ENCODE results near the gene ZNF319. TPM values are rescaled to one million over a fixed set of nuclear protein-coding genes. Genes with fewer than 3 reads are reported as not detected.
A peak's percentile ranks its signal among the peaks of the same experiment; 100 is the strongest.
"Not testable (repeated sequence)": the region's sequence is repeated elsewhere in the genome, so short reads cannot be mapped to it uniquely, and the experiment has no call there.

ZNF319 gene
- total RNA-seq, 1 experiment from 2014 or later, result 5.5 TPM

DNA sequence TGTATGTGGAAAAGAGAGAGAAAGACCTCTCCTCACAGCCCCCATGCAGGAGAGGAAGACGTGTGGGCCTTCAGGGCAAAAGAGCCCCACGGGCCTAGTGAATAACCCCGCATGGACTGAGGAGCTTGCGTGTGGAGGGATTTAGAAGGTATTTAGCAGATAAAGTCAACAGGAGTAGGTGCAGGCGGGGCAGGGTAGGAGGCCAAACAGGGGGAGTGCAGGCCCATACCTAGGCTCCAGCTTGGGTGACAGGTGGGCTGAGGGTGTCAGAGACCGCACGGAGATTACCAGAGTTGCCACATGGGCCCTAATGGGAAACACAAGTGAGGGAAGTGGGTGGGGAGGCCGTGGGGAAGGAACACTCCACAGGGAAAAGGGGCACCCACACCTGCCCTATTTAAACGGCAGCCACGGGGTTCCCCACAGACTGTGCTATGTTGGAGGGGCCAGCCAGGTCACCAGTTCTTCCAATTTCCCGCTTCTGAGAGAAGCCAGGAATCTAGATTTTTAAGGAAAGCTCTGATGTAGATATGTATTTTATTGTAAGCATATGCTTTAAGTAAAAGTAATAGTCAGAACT is 21.4 kb downstream of the ZNF319 start (continued):
- TF ChIP-seq JAZF1 (CRISPR knock-in tag; IDR thresholded peaks at IDR 0.05) (no peak), EMX1 (CRISPR knock-in tag; IDR thresholded peaks at IDR 0.05) (no peak), ZNF219 (CRISPR knock-in tag; IDR thresholded peaks at IDR 0.05; ENCODE audit: borderline replicate concordance) (no peak), TEAD4 (CRISPR knock-in tag; IDR thresholded peaks at IDR 0.05) (no peak), NFYB (CRISPR knock-in tag; conservative IDR thresholded peaks at IDR 0.05; ENCODE audit: low read depth) (no peak)
- TF ChIP-seq, protein P1, sequence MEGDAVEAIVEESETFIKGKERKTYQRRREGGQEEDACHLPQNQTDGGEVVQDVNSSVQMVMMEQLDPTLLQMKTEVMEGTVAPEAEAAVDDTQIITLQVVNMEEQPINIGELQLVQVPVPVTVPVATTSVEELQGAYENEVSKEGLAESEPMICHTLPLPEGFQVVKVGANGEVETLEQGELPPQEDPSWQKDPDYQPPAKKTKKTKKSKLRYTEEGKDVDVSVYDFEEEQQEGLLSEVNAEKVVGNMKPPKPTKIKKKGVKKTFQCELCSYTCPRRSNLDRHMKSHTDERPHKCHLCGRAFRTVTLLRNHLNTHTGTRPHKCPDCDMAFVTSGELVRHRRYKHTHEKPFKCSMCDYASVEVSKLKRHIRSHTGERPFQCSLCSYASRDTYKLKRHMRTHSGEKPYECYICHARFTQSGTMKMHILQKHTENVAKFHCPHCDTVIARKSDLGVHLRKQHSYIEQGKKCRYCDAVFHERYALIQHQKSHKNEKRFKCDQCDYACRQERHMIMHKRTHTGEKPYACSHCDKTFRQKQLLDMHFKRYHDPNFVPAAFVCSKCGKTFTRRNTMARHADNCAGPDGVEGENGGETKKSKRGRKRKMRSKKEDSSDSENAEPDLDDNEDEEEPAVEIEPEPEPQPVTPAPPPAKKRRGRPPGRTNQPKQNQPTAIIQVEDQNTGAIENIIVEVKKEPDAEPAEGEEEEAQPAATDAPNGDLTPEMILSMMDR (IDR thresholded peaks at IDR 0.05), result no peak
- TF ChIP-seq, protein P2, sequence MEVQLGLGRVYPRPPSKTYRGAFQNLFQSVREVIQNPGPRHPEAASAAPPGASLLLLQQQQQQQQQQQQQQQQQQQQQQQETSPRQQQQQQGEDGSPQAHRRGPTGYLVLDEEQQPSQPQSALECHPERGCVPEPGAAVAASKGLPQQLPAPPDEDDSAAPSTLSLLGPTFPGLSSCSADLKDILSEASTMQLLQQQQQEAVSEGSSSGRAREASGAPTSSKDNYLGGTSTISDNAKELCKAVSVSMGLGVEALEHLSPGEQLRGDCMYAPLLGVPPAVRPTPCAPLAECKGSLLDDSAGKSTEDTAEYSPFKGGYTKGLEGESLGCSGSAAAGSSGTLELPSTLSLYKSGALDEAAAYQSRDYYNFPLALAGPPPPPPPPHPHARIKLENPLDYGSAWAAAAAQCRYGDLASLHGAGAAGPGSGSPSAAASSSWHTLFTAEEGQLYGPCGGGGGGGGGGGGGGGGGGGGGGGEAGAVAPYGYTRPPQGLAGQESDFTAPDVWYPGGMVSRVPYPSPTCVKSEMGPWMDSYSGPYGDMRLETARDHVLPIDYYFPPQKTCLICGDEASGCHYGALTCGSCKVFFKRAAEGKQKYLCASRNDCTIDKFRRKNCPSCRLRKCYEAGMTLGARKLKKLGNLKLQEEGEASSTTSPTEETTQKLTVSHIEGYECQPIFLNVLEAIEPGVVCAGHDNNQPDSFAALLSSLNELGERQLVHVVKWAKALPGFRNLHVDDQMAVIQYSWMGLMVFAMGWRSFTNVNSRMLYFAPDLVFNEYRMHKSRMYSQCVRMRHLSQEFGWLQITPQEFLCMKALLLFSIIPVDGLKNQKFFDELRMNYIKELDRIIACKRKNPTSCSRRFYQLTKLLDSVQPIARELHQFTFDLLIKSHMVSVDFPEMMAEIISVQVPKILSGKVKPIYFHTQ (CRISPR knock-in tag; IDR thresholded peaks at IDR 0.05), result no peak

DNA sequence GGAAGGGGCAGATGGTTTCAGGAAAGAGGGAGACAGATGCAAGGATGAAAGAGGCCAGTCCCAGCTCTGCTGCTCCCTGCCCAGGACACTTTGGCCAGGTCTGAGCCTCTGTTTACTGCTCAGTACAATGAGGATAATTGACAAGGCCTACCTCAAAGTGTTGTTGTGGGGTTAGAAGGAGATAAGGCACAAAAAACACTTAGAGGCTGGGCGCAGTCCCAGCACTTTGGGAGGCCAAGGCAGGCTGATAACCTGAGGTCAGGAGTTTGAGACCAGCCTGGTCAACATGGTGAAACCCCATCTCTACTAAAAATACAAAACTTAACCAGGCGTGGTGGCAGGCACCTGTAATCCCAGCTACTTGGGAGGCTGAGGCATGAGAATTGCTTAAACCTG is 22.4 kb downstream of the ZNF319 start:
- H3K9me3 Mint-ChIP-seq; H3K4me3 Mint-ChIP-seq; ATAC-seq; H3K36me3 Mint-ChIP-seq; POLR2A ChIA-PET; H3K27me3 Mint-ChIP-seq (ENCODE audit: low read depth); H3K27ac Mint-ChIP-seq; H3K4me1 Mint-ChIP-seq; DNase-seq (ENCODE audit: low spot score): not testable (repeated sequence)
- CTCF ChIA-PET, result interaction anchor here (0.5 to 2.9 kb wide), 25 partner anchors 9 to 401 kb away, joined by 3 to 26 read pairs (median 4); no protein-coding TSS in a partner anchor

DNA sequence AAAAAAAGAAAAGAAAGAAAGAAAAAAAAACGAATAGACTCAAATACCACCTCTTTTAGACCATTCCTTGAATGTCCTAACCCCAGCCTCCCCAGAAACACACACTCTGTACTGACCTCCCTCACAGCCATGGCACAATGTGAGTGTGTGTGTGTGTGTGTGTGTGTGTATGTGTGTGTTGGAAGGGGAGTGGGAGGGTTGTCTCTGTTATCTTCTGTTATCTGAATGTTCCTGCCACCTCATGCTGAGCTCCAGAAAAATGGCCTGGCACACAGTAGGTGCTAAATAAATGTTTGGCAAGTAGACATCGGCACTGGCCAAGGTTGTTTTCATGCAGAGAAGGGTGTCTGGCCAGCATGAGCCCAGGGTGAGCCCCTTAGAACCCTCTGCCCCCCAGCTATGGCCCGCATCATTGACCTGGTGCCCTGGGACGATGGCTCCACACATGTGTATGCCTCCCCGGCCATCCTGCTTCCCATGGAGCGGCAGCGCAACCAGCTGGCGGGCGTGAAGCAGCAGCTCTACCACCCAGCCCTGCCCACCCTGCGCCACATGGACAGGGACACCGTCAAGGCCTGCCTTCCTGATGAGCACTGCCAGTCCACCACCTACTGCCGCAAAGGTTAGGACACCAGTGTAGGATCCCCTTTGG is 22.9 kb downstream of the ZNF319 start:
- no peaks in the 10 kb centered on the region for H3K27me3 Mint-ChIP-seq (ENCODE audit: low read depth)
- ATAC-seq, result peak; percentile 72
- ChIA-PET POLR2A (no interaction called here), CTCF (interaction anchor here (0.5 to 2.9 kb wide), 27 partner anchors 8 to 401 kb away, joined by 3 to 26 read pairs (median 4); no protein-coding TSS in a partner anchor)
- DNase-seq (ENCODE audit: low spot score), result peak; percentile 58
- H3K4me1 Mint-ChIP-seq, result no peaks in the 10 kb centered on the region
- H3K4me3 Mint-ChIP-seq, result no peak overlapping the region
- no peaks in the 10 kb centered on the region for H3K9me3 Mint-ChIP-seq
- TF ChIP-seq HMGA2 (CRISPR knock-in tag; IDR thresholded peaks at IDR 0.05) (no peak), ELF4 (CRISPR knock-in tag; IDR thresholded peaks at IDR 0.05; ENCODE audit: low read depth) (no peak), ZNF416 (CRISPR knock-in tag; IDR thresholded peaks at IDR 0.05) (no peak), TEAD4 (CRISPR knock-in tag; IDR thresholded peaks at IDR 0.05) (no peak), GTF2I (CRISPR knock-in tag; conservative IDR thresholded peaks at IDR 0.05) (no peak), ETV6 (CRISPR knock-in tag; IDR thresholded peaks at IDR 0.05) (no peak), NR3C1 (CRISPR knock-in tag; conservative IDR thresholded peaks at IDR 0.05; ENCODE audit: low read depth) (no peak), CREM (CRISPR knock-in tag; IDR thresholded peaks at IDR 0.05) (no peak), GABPB1 (CRISPR knock-in tag; IDR thresholded peaks at IDR 0.05) (no peak), RELA (CRISPR knock-in tag; IDR thresholded peaks at IDR 0.05; ENCODE audit: borderline replicate concordance) (no peak)
- no peaks in the 10 kb centered on the region for H3K36me3 Mint-ChIP-seq
- H3K27ac Mint-ChIP-seq, result no peak overlapping the region

DNA sequence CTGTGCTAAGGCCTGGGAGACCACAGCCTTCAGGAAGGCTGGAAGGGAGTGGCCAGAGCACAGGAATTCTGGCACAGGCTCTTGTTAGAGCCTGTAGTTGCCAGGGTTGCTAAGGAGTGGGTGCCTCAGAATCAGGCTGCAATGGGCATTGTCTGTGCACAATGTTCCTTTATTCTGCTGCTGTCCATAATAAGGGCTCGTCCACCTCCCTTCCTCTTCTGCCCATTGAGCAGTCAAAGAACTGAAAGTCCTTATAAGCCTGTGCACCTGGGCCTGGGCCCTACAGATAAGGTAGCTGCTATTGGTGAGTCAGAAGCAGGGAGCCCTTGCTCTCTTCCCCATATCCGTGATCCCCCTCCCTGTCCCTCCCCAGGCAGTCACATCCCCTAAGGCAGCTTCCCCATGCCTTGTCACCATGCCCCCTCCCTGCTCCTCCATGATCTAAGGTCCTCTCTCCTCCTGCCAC is 24.1 kb downstream of the ZNF319 start:
- Mint-ChIP-seq H3K36me3 (no peaks in the 10 kb centered on the region), H3K27ac (no peak overlapping the region), H3K4me3 (no peak overlapping the region), H3K9me3 (no peaks in the 10 kb centered on the region), H3K27me3 (ENCODE audit: low read depth) (no peaks in the 10 kb centered on the region), H3K4me1 (no peaks in the 10 kb centered on the region)
- no peak for DNase-seq (ENCODE audit: low spot score)
- TF ChIP-seq ZNF121 (CRISPR knock-in tag; IDR thresholded peaks at IDR 0.05) (no peak), CREB1 (CRISPR knock-in tag; IDR thresholded peaks at IDR 0.05) (no peak), MXD4 (CRISPR knock-in tag; IDR thresholded peaks at IDR 0.05; ENCODE audit: borderline replicate concordance) (no peak)
- TF ChIP-seq, protein P3, sequence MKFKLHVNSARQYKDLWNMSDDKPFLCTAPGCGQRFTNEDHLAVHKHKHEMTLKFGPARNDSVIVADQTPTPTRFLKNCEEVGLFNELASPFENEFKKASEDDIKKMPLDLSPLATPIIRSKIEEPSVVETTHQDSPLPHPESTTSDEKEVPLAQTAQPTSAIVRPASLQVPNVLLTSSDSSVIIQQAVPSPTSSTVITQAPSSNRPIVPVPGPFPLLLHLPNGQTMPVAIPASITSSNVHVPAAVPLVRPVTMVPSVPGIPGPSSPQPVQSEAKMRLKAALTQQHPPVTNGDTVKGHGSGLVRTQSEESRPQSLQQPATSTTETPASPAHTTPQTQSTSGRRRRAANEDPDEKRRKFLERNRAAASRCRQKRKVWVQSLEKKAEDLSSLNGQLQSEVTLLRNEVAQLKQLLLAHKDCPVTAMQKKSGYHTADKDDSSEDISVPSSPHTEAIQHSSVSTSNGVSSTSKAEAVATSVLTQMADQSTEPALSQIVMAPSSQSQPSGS (CRISPR knock-in tag; IDR thresholded peaks at IDR 0.05; ENCODE audit: borderline replicate concordance, low read depth), result no peak
- TF ChIP-seq, protein P4, sequence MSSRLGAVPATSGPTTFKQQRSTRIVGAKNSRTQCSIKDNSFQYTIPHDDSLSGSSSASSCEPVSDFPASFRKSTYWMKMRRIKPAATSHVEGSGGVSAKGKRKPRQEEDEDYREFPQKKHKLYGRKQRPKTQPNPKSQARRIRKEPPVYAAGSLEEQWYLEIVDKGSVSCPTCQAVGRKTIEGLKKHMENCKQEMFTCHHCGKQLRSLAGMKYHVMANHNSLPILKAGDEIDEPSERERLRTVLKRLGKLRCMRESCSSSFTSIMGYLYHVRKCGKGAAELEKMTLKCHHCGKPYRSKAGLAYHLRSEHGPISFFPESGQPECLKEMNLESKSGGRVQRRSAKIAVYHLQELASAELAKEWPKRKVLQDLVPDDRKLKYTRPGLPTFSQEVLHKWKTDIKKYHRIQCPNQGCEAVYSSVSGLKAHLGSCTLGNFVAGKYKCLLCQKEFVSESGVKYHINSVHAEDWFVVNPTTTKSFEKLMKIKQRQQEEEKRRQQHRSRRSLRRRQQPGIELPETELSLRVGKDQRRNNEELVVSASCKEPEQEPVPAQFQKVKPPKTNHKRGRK (CRISPR knock-in tag; IDR thresholded peaks at IDR 0.05; ENCODE audit: borderline replicate concordance), result no peak
- TF ChIP-seq, protein P5, sequence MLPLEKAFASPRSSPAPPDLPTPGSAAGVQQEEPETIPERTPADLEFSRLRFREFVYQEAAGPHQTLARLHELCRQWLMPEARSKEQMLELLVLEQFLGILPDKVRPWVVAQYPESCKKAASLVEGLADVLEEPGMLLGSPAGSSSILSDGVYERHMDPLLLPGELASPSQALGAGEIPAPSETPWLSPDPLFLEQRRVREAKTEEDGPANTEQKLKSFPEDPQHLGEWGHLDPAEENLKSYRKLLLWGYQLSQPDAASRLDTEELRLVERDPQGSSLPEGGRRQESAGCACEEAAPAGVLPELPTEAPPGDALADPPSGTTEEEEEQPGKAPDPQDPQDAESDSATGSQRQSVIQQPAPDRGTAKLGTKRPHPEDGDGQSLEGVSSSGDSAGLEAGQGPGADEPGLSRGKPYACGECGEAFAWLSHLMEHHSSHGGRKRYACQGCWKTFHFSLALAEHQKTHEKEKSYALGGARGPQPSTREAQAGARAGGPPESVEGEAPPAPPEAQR (CRISPR knock-in tag; IDR thresholded peaks at IDR 0.05), result no peak
- no peak for ATAC-seq
- POLR2A ChIA-PET, result no interaction called here
- CTCF ChIA-PET, result interaction anchor here (1.9 to 2.9 kb wide), 4 partner anchors 9 to 201 kb away, joined by 5 to 26 read pairs (median 12); no protein-coding TSS in a partner anchor
